ENCODE measurements around the gene EPS8.

DNA sequence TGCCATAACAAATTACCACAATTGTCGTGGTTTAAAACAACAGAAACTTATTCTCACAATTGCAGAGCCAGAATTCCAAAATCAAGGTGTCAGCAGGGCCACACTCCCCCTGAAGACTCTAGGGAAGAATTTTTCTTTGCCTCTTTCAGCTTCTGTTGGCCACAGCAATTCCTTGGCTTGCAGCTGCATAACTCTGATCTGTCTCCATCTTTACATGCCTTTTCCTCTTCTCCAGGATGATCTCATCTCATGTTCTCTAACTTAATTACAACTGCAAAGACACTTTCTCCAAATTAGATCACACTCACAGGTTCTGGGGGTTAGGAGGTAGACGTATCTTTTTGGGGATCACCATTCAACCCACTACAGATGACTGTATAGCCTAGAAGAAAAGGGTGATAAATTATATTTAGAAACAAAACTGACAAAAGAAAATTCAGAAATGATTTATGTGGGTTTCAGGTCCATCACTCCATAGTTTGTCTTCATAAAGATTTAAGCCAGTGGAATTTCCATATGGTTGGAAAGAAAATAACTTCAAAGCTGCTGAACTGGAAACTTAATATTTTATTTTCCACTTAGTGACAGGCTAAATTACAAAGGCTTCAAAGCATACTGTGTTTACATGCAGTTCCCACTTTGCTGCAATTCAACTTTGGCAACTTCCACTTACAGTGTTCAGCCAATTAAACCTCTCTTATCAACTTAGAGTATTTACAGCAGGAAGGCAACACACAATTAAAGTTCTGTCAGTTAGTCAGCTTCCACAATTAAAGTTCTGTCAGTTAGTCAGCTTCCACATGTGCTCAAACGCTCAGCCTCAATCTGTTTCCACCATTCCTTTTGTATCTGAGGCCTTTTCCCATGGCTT lies 213.3 kb downstream of the EPS8 start:
- no peak for TF ChIP-seq ZNF274 (IDR thresholded peaks at IDR 0.05; ENCODE audit: low read depth, low read length)
- no peak for TF ChIP-seq YY1 (IDR thresholded peaks at IDR 0.05; ENCODE audit: insufficient read depth, insufficient read length)
- no peak for TF ChIP-seq SUZ12 (IDR thresholded peaks at IDR 0.05; ENCODE audit: extremely low read depth, insufficient read depth, insufficient read length)
